Mesenchymal stem cell (in vitro differentiated cells and primary cell): ENCODE data around the gene RPTOR.
A peak's percentile ranks its signal among the peaks of the same experiment; 100 is the strongest.

Experiments
- DNase-seq: peaks from one replicate; pipeline ENCODE4 v3.0.0-alpha.2; 2013
- H2AFZ ChIP-seq: one replicate; pipeline ENCODE4 v1.6.1; 2013; ENCODE audit warnings: low read depth, mild to moderate bottlenecking, control low read depth, inconsistent platforms, low read length, moderate library complexity
- H2AK5ac ChIP-seq: 2 replicates; pipeline ENCODE4 v1.6.1; 2013; ENCODE audit warnings: low read length, moderate library complexity, mild to moderate bottlenecking, inconsistent platforms; ENCODE audit not compliant: severe bottlenecking
- H2BK120ac ChIP-seq: one replicate; pipeline ENCODE4 v1.6.1; 2013; ENCODE audit warnings: low read depth, mild to moderate bottlenecking, inconsistent platforms, low read length, moderate library complexity
- H2BK12ac ChIP-seq, 2 experiments: one replicate each; pipeline ENCODE4 v1.6.1; 2013; ENCODE audit warnings: inconsistent platforms in 2 of 2, low read length in 2 of 2, mild to moderate bottlenecking in 2 of 2, moderate library complexity in 2 of 2, control low read depth in 1 of 2
- H2BK15ac ChIP-seq: one replicate; pipeline ENCODE4 v1.6.1; 2013; ENCODE audit warnings: mild to moderate bottlenecking, low read depth, inconsistent platforms; ENCODE audit not compliant: poor library complexity, severe bottlenecking
- H2BK5ac ChIP-seq: 2 replicates; pipeline ENCODE4 v1.6.1; 2013; ENCODE audit warnings: low read depth, mild to moderate bottlenecking, low read length, control low read depth, inconsistent platforms; ENCODE audit not compliant: poor library complexity, severe bottlenecking
- H3K14ac ChIP-seq, 2 experiments: one replicate each; pipeline ENCODE4 v1.6.1; 2013; ENCODE audit warnings: inconsistent platforms in 2 of 2, low read length in 2 of 2, control low read depth in 1 of 2, mild to moderate bottlenecking in 1 of 2, moderate library complexity in 1 of 2
- H3K18ac ChIP-seq, 2 experiments: one replicate each; pipeline ENCODE4 v1.6.1; 2013; ENCODE audit warnings: inconsistent platforms in 2 of 2, low read length in 2 of 2, control low read depth in 1 of 2, low read depth in 1 of 2, mild to moderate bottlenecking in 1 of 2
- H3K23ac ChIP-seq, 2 experiments: one replicate each; pipeline ENCODE4 v1.6.1; 2013; ENCODE audit warnings: inconsistent platforms in 2 of 2, low read length in 2 of 2, mild to moderate bottlenecking in 2 of 2, moderate library complexity in 2 of 2, control low read depth in 1 of 2
- H3K27ac ChIP-seq: 2 replicates; pipeline ENCODE4 v1.5.1; 2013; ENCODE audit warnings: mild to moderate bottlenecking, moderate library complexity, low read length, control low read depth, inconsistent platforms; ENCODE audit not compliant: poor library complexity, severe bottlenecking
- H3K27me3 ChIP-seq, 2 experiments: 2 replicates each; pipeline versions ENCODE4 v1.6.1 to v1.7.0; 2013; ENCODE audit warnings: low read length in 2 of 2, mild to moderate bottlenecking in 2 of 2, moderate library complexity in 2 of 2, control low read depth in 1 of 2, inconsistent platforms in 1 of 2; ENCODE audit not compliant: control insufficient read depth in 1 of 2, insufficient read depth in 1 of 2
- H3K36me3 ChIP-seq, 2 experiments: 2 replicates each; pipeline versions ENCODE4 v1.6.1 to v1.7.0; 2013; ENCODE audit warnings: low read length in 2 of 2, control low read depth in 1 of 2, inconsistent platforms in 1 of 2, low read depth in 1 of 2, mild to moderate bottlenecking in 1 of 2; ENCODE audit not compliant: insufficient read depth in 2 of 2, control insufficient read depth in 1 of 2
- H3K4ac ChIP-seq, 2 experiments: one replicate each; pipeline ENCODE4 v1.6.1; 2013; ENCODE audit warnings: inconsistent platforms in 2 of 2, low read length in 2 of 2, mild to moderate bottlenecking in 2 of 2, moderate library complexity in 2 of 2, control low read depth in 1 of 2, low read depth in 1 of 2
- H3K4me1 ChIP-seq: 2 replicates; pipeline ENCODE4 v1.6.1; 2013; ENCODE audit warnings: low read depth, low read length, control low read depth; ENCODE audit not compliant: control insufficient read depth, insufficient read depth
- H3K4me2 ChIP-seq: 2 replicates; pipeline ENCODE4 v1.6.1; 2013; ENCODE audit warnings: low read length, mild to moderate bottlenecking, inconsistent platforms; ENCODE audit not compliant: poor library complexity, severe bottlenecking
- H3K4me3 ChIP-seq, 2 experiments: 2 replicates each; pipeline versions ENCODE4 v1.5.1 to v1.7.0; 2013; ENCODE audit warnings: low read length in 2 of 2, mild to moderate bottlenecking in 2 of 2, control low read depth in 1 of 2, low read depth in 1 of 2; ENCODE audit not compliant: insufficient read depth in 1 of 2
- H3K79me1 ChIP-seq: replicated peaks from 2 replicates; pipeline ENCODE4 v1.6.1; 2013; ENCODE audit warnings: mild to moderate bottlenecking, control low read depth, low read length, inconsistent platforms; ENCODE audit not compliant: poor library complexity, severe bottlenecking
- H3K9ac ChIP-seq: 2 replicates; pipeline ENCODE4 v1.7.0; 2013; ENCODE audit warnings: mild to moderate bottlenecking, low read length, moderate library complexity
- H3K9me3 ChIP-seq: 2 replicates; pipeline ENCODE4 v1.7.0; 2013; ENCODE audit warnings: mild to moderate bottlenecking, low read length; ENCODE audit not compliant: control insufficient read depth
- H4K8ac ChIP-seq: one replicate; pipeline ENCODE4 v1.6.1; 2013; ENCODE audit warnings: inconsistent platforms, mild to moderate bottlenecking, low read length, moderate library complexity
- H4K91ac ChIP-seq: one replicate; pipeline ENCODE4 v1.6.1; 2013; ENCODE audit warnings: mild to moderate bottlenecking, low read length, inconsistent platforms
- WGBS: methylation state at CpG from one replicate; pipeline ENCODE4 v1.1.7; 2013; ENCODE audit warnings: mixed read lengths; 5-methylcytosine and 5-hydroxymethylcytosine counted together

The RPTOR gene

DNA sequence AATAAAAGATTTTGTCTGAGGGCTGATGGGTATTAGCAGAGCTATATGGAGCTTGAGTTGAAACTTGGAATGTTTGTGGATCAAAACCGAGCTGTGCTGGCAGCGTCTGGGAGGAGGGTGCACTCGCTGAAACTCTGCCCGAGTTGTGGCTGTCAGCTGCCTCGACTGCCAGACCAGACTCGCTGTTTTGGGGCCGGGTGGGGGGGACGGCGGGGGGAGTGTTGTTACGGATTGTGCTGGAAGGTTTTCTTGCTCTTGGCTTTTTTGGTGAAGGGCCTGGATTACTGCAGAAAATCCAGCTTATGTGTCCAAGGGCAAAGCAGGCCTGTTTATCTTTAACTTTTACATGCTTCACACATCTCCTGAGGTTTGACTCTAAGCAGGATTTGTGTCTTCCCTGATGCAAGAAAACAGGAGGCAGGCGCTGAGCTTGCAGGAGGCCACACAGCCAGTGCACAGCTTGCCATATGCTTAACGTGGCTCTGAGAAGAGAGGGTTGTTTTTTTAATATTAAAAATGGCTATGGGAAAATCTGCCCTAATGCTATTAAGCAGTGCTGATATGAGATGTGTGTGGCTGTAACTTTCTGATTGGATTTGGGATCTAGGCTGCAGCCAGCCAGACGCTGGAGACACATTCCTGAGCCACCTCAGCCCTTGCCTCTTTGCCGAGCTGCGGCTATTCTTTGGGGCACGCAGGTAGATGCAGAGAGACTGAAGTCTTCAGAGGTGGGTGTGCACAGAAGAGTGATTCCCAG, 20.5 kb upstream of the RPTOR start:
- Histone ChIP-seq H3K4me2 (no peak overlapping the region), H4K8ac (no peak overlapping the region), H3K14ac (no peak overlapping the region), H3K4ac (no peak overlapping the region), H3K23ac (no peak overlapping the region), H3K4me1 (peaks cover 14% of the 10 kb centered on the region), H3K9me3 (peaks cover 3% of the 10 kb centered on the region), H2BK5ac (no peak overlapping the region), H2AK5ac (no peak overlapping the region), H2BK120ac (no peak overlapping the region), H2AFZ (no peak overlapping the region), H3K4me3 (no peak overlapping the region), H3K27ac (no peak overlapping the region), H3K79me1 (no peaks in the 10 kb centered on the region), H3K27me3 (peaks cover 0 to 68% of the 10 kb centered on the region in 2 experiments), H2BK15ac (no peak overlapping the region), H3K36me3 (no peaks in the 10 kb centered on the region), H3K9ac (no peak overlapping the region), H2BK12ac (no peak overlapping the region), H3K18ac (no peak overlapping the region), H4K91ac (no peak overlapping the region)
- 72% methylated on average over 16 of the region's 16 CpGs for WGBS
- DNase-seq: no peak

DNA sequence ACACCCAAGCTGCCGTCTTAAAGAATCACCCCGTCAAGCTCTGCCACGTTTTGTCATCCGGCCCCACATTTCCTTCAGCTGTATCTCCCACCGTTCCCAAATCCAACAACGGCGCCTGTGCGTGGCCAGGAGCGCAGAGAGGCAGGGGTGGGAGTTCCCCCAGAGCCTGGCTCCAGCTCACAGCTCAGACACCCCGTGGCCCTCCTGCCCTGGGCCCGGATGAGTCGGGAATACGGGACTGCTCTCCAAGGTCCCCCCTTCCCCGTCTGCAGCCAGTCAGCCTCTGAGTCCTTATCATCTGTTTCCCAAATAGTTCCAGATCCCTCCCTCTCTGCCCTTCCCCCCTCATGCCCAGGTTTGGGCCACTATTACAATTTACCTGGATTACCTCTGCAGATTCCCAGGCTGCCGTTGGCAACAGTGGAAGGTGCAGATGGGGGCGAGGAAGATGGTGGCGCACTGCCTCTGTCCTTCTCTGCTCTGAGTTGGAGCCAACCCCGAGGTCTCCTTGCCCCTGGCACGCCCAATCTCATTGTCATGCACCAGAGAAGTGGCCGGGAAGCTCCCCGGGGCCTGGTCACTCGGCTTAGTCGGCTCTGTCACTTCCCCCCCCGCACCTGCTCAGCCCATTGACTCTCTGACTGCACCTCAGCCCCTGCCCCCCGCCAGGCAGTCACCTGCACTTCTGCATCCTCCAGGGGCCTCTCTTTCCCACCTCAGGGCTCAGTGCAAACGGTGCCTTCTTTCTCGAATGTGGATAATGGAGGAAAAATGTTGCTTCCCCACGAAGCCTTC, 18.3 kb upstream of the RPTOR start:
- Histone ChIP-seq H3K23ac (no peak overlapping the region), H3K4me2 (no peak overlapping the region), H2BK12ac (no peak overlapping the region), H3K4me1 (peaks cover 14% of the 10 kb centered on the region), H3K79me1 (no peaks in the 10 kb centered on the region), H2AFZ (no peak overlapping the region), H3K14ac (no peak overlapping the region), H2BK120ac (no peak overlapping the region), H3K27me3 (peaks cover 0 to 67% of the 10 kb centered on the region in 2 experiments), H4K8ac (no peak overlapping the region), H3K4ac (no peak overlapping the region), H2BK15ac (no peak overlapping the region), H3K9ac (no peak overlapping the region), H3K4me3 (no peak overlapping the region), H3K36me3 (no peaks in the 10 kb centered on the region), H2BK5ac (no peak overlapping the region), H3K18ac (no peak overlapping the region), H4K91ac (no peak overlapping the region), H3K9me3 (peaks cover 3% of the 10 kb centered on the region), H3K27ac (no peak overlapping the region), H2AK5ac (no peak overlapping the region)
- no peak for DNase-seq
- 63% methylated on average over 27 of the region's 28 CpGs for WGBS

DNA sequence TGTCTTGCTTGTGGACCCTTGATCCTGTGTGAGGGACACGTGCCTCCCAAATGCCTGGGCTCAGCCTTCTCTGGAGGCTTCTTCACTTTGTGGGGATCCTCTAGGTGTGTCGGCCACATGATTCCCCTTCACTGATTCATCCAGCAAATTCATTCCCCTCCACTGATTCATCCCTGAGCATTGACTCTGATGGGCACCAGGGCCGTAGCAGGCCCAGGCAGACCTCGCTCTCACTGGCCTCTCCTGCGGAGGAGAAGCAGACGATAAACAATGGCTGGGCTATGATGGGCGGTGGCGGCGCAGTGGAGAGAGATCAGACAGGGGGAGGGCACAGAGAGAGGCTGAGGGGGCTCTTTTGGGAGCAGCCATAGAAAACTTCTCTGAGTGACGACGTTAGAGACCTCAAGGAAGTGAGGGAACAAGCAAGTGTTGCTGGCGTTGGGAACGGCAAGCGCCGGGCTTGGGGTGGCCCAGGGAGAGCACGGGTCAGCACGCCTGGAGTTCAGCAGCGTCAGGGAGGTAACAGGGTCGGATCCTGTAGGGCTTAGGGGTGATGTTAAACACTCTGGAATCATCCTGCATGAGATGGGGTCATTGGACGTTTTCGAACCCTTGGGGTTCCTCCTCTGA, 17.5 kb upstream of the RPTOR start:
- H4K8ac ChIP-seq: no peak overlapping the region
- H3K9ac ChIP-seq: no peak overlapping the region
- H3K18ac ChIP-seq: no peak overlapping the region
- peaks cover 14% of the 10 kb centered on the region for H3K4me1 ChIP-seq
- WGBS: 85% methylated on average over 19 of the region's 21 CpGs
- no peak overlapping the region for H2BK15ac ChIP-seq
- H3K14ac ChIP-seq: no peak overlapping the region
- no peak overlapping the region for H2AK5ac ChIP-seq
- H3K23ac ChIP-seq: no peak overlapping the region
- H3K9me3 ChIP-seq: peaks cover 3% of the 10 kb centered on the region
- no peak overlapping the region for H2BK5ac ChIP-seq
- no peak overlapping the region for H2AFZ ChIP-seq
- H2BK120ac ChIP-seq: no peak overlapping the region
- H3K4me2 ChIP-seq: no peak overlapping the region
- H3K36me3 ChIP-seq: no peaks in the 10 kb centered on the region
- peaks cover 0 to 67% of the 10 kb centered on the region in 2 experiments for H3K27me3 ChIP-seq
- no peak overlapping the region for H4K91ac ChIP-seq
- no peak for DNase-seq
- no peak overlapping the region for H2BK12ac ChIP-seq
- H3K4me3 ChIP-seq: no peak overlapping the region
- H3K4ac ChIP-seq: no peak overlapping the region
- no peak overlapping the region for H3K27ac ChIP-seq
- no peaks in the 10 kb centered on the region for H3K79me1 ChIP-seq

DNA sequence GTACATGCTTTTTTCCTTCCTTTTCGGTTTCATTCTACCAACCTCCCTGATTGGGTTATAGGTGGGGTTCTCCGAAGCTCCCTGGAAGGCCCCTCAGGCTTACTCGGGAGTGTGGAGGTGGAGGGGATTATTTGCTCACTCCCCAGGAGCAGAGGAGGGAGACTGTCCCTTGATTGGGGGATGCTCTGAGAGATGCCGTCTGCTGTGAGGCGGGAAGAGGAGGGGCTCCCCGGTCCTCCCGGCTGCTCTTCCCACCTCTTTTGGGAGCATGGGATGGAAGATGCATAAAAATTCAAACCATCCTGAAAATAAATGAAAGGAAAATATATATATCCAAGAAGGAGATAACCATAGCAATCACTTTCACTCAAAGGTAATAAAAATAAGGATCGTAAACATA, 16.1 kb upstream of the RPTOR start:
- no peak overlapping the region for H3K27ac ChIP-seq
- H3K4me1 ChIP-seq: peaks cover 14% of the 10 kb centered on the region
- no peak overlapping the region for H2BK5ac ChIP-seq
- H3K36me3 ChIP-seq: no peaks in the 10 kb centered on the region
- H3K4me3 ChIP-seq: no peak overlapping the region
- H3K18ac ChIP-seq: no peak overlapping the region
- H3K23ac ChIP-seq: no peak overlapping the region
- no peak for DNase-seq
- H3K9me3 ChIP-seq: no peaks in the 10 kb centered on the region
- H3K9ac ChIP-seq: peak overlapping the region; percentile 32
- no peak overlapping the region for H2AFZ ChIP-seq
- no peak overlapping the region for H2BK12ac ChIP-seq
- no peak overlapping the region for H2AK5ac ChIP-seq
- no peaks in the 10 kb centered on the region for H3K79me1 ChIP-seq
- no peak overlapping the region for H4K8ac ChIP-seq
- WGBS: 68% methylated on average over 3 of the region's 8 CpGs
- no peak overlapping the region for H3K4me2 ChIP-seq
- no peak overlapping the region for H3K14ac ChIP-seq
- no peak overlapping the region for H4K91ac ChIP-seq
- peaks cover 0 to 58% of the 10 kb centered on the region in 2 experiments for H3K27me3 ChIP-seq
- H3K4ac ChIP-seq: no peak overlapping the region
- H2BK120ac ChIP-seq: no peak overlapping the region
- no peak overlapping the region for H2BK15ac ChIP-seq
